ENCODE data around the gene CLEC17A. TPM values are rescaled to one million over a fixed set of nuclear protein-coding genes. Genes with fewer than 3 reads are reported as not detected.
"Not testable (repeated sequence)": the region's sequence is repeated elsewhere in the genome, so short reads cannot be mapped to it uniquely, and the experiment has no call there.

CLEC17A gene
- total and polyA plus RNA-seq, 7 donors, result 0.03 to 0.04 TPM; not detected in 5

- intact Hi-C loops (cut with DNase I), result no loop called here
These were observed 36.5 kb downstream of the CLEC17A start for GRCh38 chr19:14619404-14619803.

DNA sequence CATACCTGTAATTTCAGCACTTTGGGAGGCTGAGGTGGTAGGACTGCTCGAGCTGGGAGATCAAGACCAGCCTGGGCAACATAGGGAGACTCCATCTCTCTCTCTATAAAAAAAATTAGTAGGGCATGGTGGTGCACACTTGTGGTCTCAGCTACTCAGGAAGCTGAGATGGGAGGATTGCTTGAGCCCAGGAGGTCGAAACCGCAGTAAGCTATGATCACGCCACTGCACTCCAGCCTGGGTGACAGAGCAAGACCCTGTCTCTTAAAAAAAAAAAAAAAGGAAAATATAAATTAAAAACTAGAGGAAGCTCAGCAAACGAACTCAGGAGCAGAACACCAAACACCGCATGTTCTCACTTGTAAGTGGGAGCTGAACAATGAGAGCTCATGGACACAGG is 41.6 kb downstream of the CLEC17A start:
- H3K27ac ChIP-seq; H3K27me3 ChIP-seq (ENCODE audit: insufficient read depth in 3 of 3, low read length in 2 of 3); H3K36me3 ChIP-seq (ENCODE audit: insufficient read depth in 1 of 2, low read depth in 1 of 2); H3K9me3 ChIP-seq; intact Hi-C loops (cut with DNase I); ATAC-seq; DNase-seq; H3K4me1 ChIP-seq; H3K4me3 ChIP-seq: not testable (repeated sequence)
- WGBS, 3 donors, result 72 to 78% (median 75%) methylated on average over 6 of the region's 6 CpGs

More at GRCh38 chr19:14619404-14619803, 36.5 kb downstream of the CLEC17A start:
- DNase-seq (no peak), ATAC-seq (no peak)
- H3K4me3 ChIP-seq, result no peak overlapping the region
- no peaks in the 10 kb centered on the region for H3K36me3 ChIP-seq (ENCODE audit: insufficient read depth in 1 of 2, low read depth in 1 of 2)
- H3K9me3 ChIP-seq, result peaks cover 15% of the 10 kb centered on the region
- no peak overlapping the region for H3K27ac ChIP-seq
- no peaks in the 10 kb centered on the region for H3K27me3 ChIP-seq (ENCODE audit: insufficient read depth in 3 of 3, low read length in 2 of 3)
- no peaks in the 10 kb centered on the region for H3K4me1 ChIP-seq
- no peak for TF ChIP-seq CTCF (IDR thresholded peaks at IDR 0.05)

DNA sequence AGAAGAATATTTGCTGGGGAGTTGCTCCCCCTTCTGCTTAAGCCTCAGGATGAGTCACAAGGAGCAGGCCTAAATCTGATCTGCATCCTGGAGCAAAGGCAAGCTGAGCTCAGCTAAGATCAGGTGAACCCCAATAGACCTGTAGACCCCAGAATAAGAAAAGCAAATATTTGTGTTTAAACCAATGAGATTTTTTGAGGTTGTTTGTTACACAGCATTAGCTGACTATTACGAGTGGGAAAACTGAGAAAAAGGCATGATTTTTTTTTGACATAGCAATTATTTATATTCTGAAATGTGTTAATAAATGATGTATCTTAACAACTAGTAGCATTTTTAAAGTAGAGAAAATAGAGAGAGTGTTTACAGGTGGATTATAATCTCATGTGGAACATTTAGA is 46.7 kb downstream of the CLEC17A start:
- H3K27me3 ChIP-seq (ENCODE audit: insufficient read depth in 3 of 3, low read length in 2 of 3), result no peaks in the 10 kb centered on the region
- H3K4me3 ChIP-seq, result no peak overlapping the region
- no peaks in the 10 kb centered on the region for H3K9me3 ChIP-seq
- H3K4me1 ChIP-seq, result no peaks in the 10 kb centered on the region
- WGBS, 3 donors, result 74 to 94% (median 88%) methylated on average over 1 of the region's 1 CpG
- ATAC-seq (no peak), DNase-seq (no peak)
- no peak for TF ChIP-seq CTCF (IDR thresholded peaks at IDR 0.05)
- H3K27ac ChIP-seq, result no peak overlapping the region
- no peaks in the 10 kb centered on the region for H3K36me3 ChIP-seq (ENCODE audit: insufficient read depth in 1 of 2, low read depth in 1 of 2)
- intact Hi-C loops (cut with DNase I), result no loop called here

DNA sequence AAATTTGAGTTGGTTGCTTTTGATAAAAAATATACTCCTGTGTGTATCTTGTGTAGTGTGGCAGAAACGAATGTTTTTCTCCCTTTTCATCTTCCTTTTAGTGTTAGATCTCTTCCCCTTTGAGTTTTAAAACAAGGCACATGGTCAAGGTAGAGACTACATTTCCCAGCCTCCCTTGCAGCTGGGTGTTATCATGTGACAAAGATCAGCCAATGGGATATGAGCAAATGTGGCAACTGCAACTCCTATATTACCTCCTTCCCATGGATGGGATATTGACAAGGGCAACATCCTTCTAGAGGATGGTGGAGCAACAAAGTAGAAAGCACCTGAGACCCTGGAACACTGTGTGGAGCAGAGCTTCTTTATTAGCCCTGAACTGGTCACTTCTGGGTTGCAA is 49.4 kb downstream of the CLEC17A start:
- H3K4me1 ChIP-seq, result no peaks in the 10 kb centered on the region
- H3K4me3 ChIP-seq, result no peak overlapping the region
- DNase-seq (no peak), ATAC-seq (no peak)
- H3K27ac ChIP-seq, result no peak overlapping the region
- no peaks in the 10 kb centered on the region for H3K36me3 ChIP-seq (ENCODE audit: insufficient read depth in 1 of 2, low read depth in 1 of 2)
- no peaks in the 10 kb centered on the region for H3K27me3 ChIP-seq (ENCODE audit: insufficient read depth in 3 of 3, low read length in 2 of 3)
- 16 to 21% (median 19%) methylated on average over 1 of the region's 1 CpG for WGBS, 3 donors
- intact Hi-C loops (cut with DNase I), result no loop called here
- no peak for TF ChIP-seq CTCF (IDR thresholded peaks at IDR 0.05)
- H3K9me3 ChIP-seq, result no peaks in the 10 kb centered on the region

DNA sequence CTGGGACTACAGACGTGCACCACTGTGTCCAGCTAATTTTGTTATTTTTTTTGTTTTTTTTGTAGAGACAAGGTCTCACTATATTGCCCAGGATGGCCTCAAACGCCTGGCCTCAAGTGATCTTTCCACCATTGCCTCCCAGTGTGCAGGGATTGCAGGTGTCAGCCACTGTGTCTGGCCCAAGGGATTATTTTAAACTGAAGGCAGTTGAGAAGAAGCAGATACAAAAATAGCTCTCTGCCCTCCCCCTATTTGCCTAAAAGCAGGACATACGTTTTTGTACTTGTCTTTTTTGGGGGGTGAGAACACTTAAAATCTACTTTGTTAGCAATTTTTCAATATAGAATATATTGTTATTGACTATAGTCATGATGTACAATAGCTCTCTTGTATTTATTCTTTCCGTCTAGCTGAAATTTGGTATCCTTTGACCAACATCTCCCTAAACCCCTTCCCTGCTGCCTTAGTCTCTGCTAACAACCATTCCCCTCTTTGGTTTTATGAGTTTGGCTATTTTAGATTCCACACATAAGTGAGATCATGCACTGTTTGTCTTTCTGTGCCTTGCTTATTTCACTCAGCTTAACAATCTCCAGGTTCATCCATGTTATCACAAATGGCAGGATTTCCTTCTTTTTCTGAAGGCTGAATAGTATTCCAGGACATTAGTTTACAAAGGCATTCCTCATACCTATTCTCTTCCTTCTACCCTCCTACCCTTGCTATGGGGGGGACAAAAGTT is 56.8 kb downstream of the CLEC17A start:
- 40 to 54% (median 43%) methylated on average over 4 of the region's 4 CpGs for WGBS, 3 donors
- H3K4me1 ChIP-seq, result no peaks in the 10 kb centered on the region
- DNase-seq (no peak), ATAC-seq (no peak)
- no peak for TF ChIP-seq CTCF (IDR thresholded peaks at IDR 0.05)
- H3K9me3 ChIP-seq, result peaks cover 4% of the 10 kb centered on the region
- H3K36me3 ChIP-seq (ENCODE audit: insufficient read depth in 1 of 2, low read depth in 1 of 2), result no peaks in the 10 kb centered on the region
- H3K27ac ChIP-seq, result no peak overlapping the region
- intact Hi-C loops (cut with DNase I), result no loop called here
- no peaks in the 10 kb centered on the region for H3K27me3 ChIP-seq (ENCODE audit: insufficient read depth in 3 of 3, low read length in 2 of 3)
- H3K4me3 ChIP-seq, result no peak overlapping the region
